GM12865 (cell line): ENCODE measurements around the gene C14orf132.

Experiments used
- DNase-seq: peaks from one replicate; pipeline ENCODE4 v3.0.0; 2010; ENCODE audit warnings: low read depth
- H3K4me3 ChIP-seq: 2 replicates; pipeline ENCODE4 v1.5.1; 2011; ENCODE audit warnings: mild to moderate bottlenecking, low read depth, low read length, control low read depth
- CTCF ChIP-seq: IDR thresholded peaks from 2 replicates; pipeline ENCODE4 v1.5.1; 2011; ENCODE audit warnings: low read length, control low read depth, low read depth, inconsistent platforms; ENCODE audit not compliant: insufficient read depth; ENCODE audit errors: missing control alignments

Gene C14orf132

GRCh38 chr14:96029089-96029645, 10.0 kb upstream of the C14orf132 start:
- no peak overlapping the region for H3K4me3 ChIP-seq
- no peak for DNase-seq
- TF ChIP-seq CTCF = no peak

- no peak for TF ChIP-seq CTCF
- DNase-seq = no peak
- H3K4me3 ChIP-seq = no peak overlapping the region
These were observed 8.9 kb upstream of the C14orf132 start for GRCh38 chr14:96030108-96030760.

- no peak for TF ChIP-seq CTCF
- no peak overlapping the region for H3K4me3 ChIP-seq
- DNase-seq = no peak
These were observed 7.5 kb upstream of the C14orf132 start for GRCh38 chr14:96031691-96032090.

- TF ChIP-seq CTCF = no peak
- no peak overlapping the region for H3K4me3 ChIP-seq
- no peak for DNase-seq
These were observed 3.7 kb upstream of the C14orf132 start for GRCh38 chr14:96035456-96035855.

- no peak for TF ChIP-seq CTCF
- DNase-seq = no peak
- H3K4me3 ChIP-seq = no peak overlapping the region
These were observed 1.1 kb upstream of the C14orf132 start for GRCh38 chr14:96037891-96038557.

- no peak overlapping the region for H3K4me3 ChIP-seq
- DNase-seq = peak; percentile 7
- TF ChIP-seq CTCF = no peak
These were observed 623 bp upstream of the C14orf132 start for GRCh38 chr14:96038558-96038919.
